B cell (primary cell): Measurements from ENCODE around the gene RHOBTB3. TPM values are rescaled to one million over a fixed set of nuclear protein-coding genes. Genes with fewer than 3 reads are reported as not detected.

ENCODE experiments used
- ATAC-seq: fragments of 200-7000 bp; cut with Tn5 transposase; one replicate; pipeline ENCODE4 v1.10.0; 2021; ENCODE audit warnings: low read depth, mild to moderate bottlenecking, moderate number of reproducible peaks, moderate library complexity
- CTCF ChIA-PET: fragments of 350-600 bp; sonication (Branson Sonifier 250); formaldehyde crosslinking; loops from one replicate; lab custom pipeline; 2021; ENCODE audit warnings: antibody characterized with exemption, inconsistent platforms; lab: Charles Lee
- POLR2A ChIA-PET: fragments of 350-600 bp; sonication (Branson Sonifier 250); formaldehyde crosslinking; loops from one replicate; lab custom pipeline; 2021; ENCODE audit warnings: antibody characterized with exemption; lab: Charles Lee
- DNase-seq: peaks from one replicate; pipeline ENCODE4 v3.0.0; 2013
- H2AFZ ChIP-seq: 2 replicates; pipeline ENCODE4 v1.6.1; 2012; ENCODE audit warnings: mild to moderate bottlenecking, low read depth, low read length; ENCODE audit not compliant: insufficient read depth, poor library complexity, severe bottlenecking
- H3K27ac ChIP-seq, 2 donors: 1 replicate in 1 of 2; 2 replicates in 1 of 2; pipeline ENCODE4 v1.5.1; 2012 to 2013; ENCODE audit warnings: low read length in 2 of 2, mild to moderate bottlenecking in 2 of 2, moderate library complexity in 1 of 2
- H3K27me3 ChIP-seq, 4 experiments: fragments of 200-600 bp in 1 of 4; sonication (generic) in 1 of 4; replicated peaks in 1 of 4; 1 replicate in 2 of 4; 2 replicates in 2 of 4; pipeline versions ENCODE4 v1.6.1 to v1.7.0; 2013 to 2016; ENCODE audit warnings: low read length in 3 of 4, mild to moderate bottlenecking in 2 of 4, mixed read lengths in 1 of 4, moderate library complexity in 1 of 4; ENCODE audit not compliant: insufficient read depth in 4 of 4, control insufficient read depth in 3 of 4; ENCODE audit errors: control extremely low read depth in 1 of 4
- H3K36me3 ChIP-seq, 2 experiments: replicated peaks in 1 of 2; 1 replicate in 1 of 2; 2 replicates in 1 of 2; pipeline versions ENCODE4 v1.6.1 to v1.7.1; 2013; ENCODE audit warnings: low read length in 1 of 2; ENCODE audit not compliant: insufficient read depth in 2 of 2, control insufficient read depth in 1 of 2; ENCODE audit errors: control extremely low read depth in 1 of 2, extremely low read depth in 1 of 2
- H3K4me1 ChIP-seq, 2 donors: fragments of 200-600 bp in 1 of 2; sonication (generic) in 1 of 2; 1 replicate in 1 of 2; 2 replicates in 1 of 2; pipeline versions ENCODE4 v1.5.1 to v1.6.1; 2013 to 2017; ENCODE audit warnings: low read length in 2 of 2; ENCODE audit not compliant: control insufficient read depth in 2 of 2, insufficient read depth in 2 of 2
- H3K4me2 ChIP-seq: replicated peaks from 2 replicates; pipeline ENCODE3; 2012; ENCODE audit warnings: mild to moderate bottlenecking, low read depth, low read length; ENCODE audit not compliant: poor library complexity, severe bottlenecking
- H3K4me3 ChIP-seq, 5 experiments: fragments of 200-600 bp in 1 of 5; sonication (generic) in 1 of 5; 1 replicate in 3 of 5; 2 replicates in 2 of 5; pipeline versions ENCODE4 v1.5.1 to v1.7.0; 2011 to 2016; ENCODE audit warnings: low read length in 4 of 5, mild to moderate bottlenecking in 4 of 5, low read depth in 2 of 5, control low read depth in 1 of 5, moderate library complexity in 1 of 5; ENCODE audit not compliant: insufficient read depth in 1 of 5; ENCODE audit errors: control extremely low read depth in 1 of 5, extremely low read depth in 1 of 5
- H3K79me2 ChIP-seq: fragments of 200-600 bp; sonication (generic); one replicate; pipeline ENCODE4 v1.6.0; 2016; ENCODE audit warnings: low read length; ENCODE audit not compliant: control insufficient read depth, insufficient read depth
- H3K9ac ChIP-seq: fragments of 200-600 bp; sonication (generic); 2 replicates; pipeline ENCODE4 v1.6.1; 2017; ENCODE audit warnings: mild to moderate bottlenecking, low read length, moderate library complexity
- H3K9me3 ChIP-seq, 3 donors: one replicate each; pipeline versions ENCODE4 v1.6.1 to v1.7.1; 2013; ENCODE audit warnings: low read length in 2 of 3; ENCODE audit not compliant: control insufficient read depth in 2 of 3, insufficient read depth in 1 of 3; ENCODE audit errors: control extremely low read depth in 1 of 3
- H4K20me1 ChIP-seq: 2 replicates; pipeline ENCODE4 v1.6.0; 2012; ENCODE audit warnings: mild to moderate bottlenecking, low read length; ENCODE audit not compliant: insufficient read depth, control insufficient read depth, poor library complexity, severe bottlenecking
- H3K27ac Mint-ChIP-seq: one replicate; pipeline ENCODE4 v1.8.0; 2021; ENCODE audit warnings: mixed read lengths
- H3K27me3 Mint-ChIP-seq: one replicate; pipeline ENCODE4 v1.8.0; 2021; ENCODE audit warnings: mixed read lengths
- H3K4me1 Mint-ChIP-seq: one replicate; pipeline ENCODE4 v1.8.0; 2021; ENCODE audit warnings: mixed read lengths
- H3K4me3 Mint-ChIP-seq: one replicate; pipeline ENCODE4 v1.8.0; 2021; ENCODE audit warnings: mixed read lengths
- H3K9me3 Mint-ChIP-seq: one replicate; pipeline ENCODE4 v1.8.0; 2022; ENCODE audit warnings: mixed read lengths; ENCODE audit not compliant: insufficient read depth
- CTCF ChIP-seq: fragments of 200-600 bp; IDR thresholded peaks from one replicate; pipeline ENCODE4 v1.8.0; 2022; ENCODE audit warnings: antibody characterized with exemption, mild to moderate bottlenecking
- EZH2 ChIP-seq: IDR thresholded peaks from 2 replicates; pipeline ENCODE4 v1.6.1; 2012; ENCODE audit warnings: borderline replicate concordance, low read depth, mild to moderate bottlenecking, moderate library complexity, low read length; ENCODE audit not compliant: insufficient read depth, poor library complexity, severe bottlenecking
- WGBS: methylation state at CpG from one replicate; pipeline ENCODE4 v1.1.5; 2013; ENCODE audit warnings: missing lambda C conversion rate; ENCODE audit not compliant: insufficient coverage; 5-methylcytosine and 5-hydroxymethylcytosine counted together
- intact Hi-C: fragments of 100-400 bp; cut with micrococcal nuclease; formaldehyde crosslinking; loops from one replicate; pipeline ENCODE4 v1.10.0; 2022
- polyA plus RNA-seq: library from polyadenylated mRNA; depleted of rRNA; stranded (reverse); fragments of >200 nt; gene quantifications from 2 replicates; pipeline ENCODE4 v1.2.3, GENCODE V29; 2012
- total RNA-seq, 2 donors: library from RNA; stranded (reverse); fragments of 120-200 nt in 1 of 2; gene quantifications; 1 replicate in 1 of 2; 2 replicates in 1 of 2; pipeline versions ENCODE4 v1.2.3 to v1.2.4, GENCODE V29; 2013 to 2022

RHOBTB3 gene
- total and polyA plus RNA-seq, 2 donors (not counting 1 experiment from before 2014, with no cell fraction given): 1.7 to 5.0 TPM

- Mint-ChIP-seq H3K9me3 (peaks cover 3% of the 10 kb centered on the region), H3K27ac (peak overlapping the region; percentile 5), H3K27me3 (no peaks in the 10 kb centered on the region), H3K4me3 (no peak overlapping the region), H3K4me1 (peaks cover 27% of the 10 kb centered on the region)
- WGBS: 100% methylated on average over 6 of the region's 6 CpGs
- DNase-seq (no peak), ATAC-seq (no peak)
- Histone ChIP-seq H4K20me1 (no peaks in the 10 kb centered on the region), H3K27ac (no peak overlapping the region), H3K9me3 (no peaks in the 10 kb centered on the region), H3K36me3 (no peaks in the 10 kb centered on the region), H3K4me1 (peaks cover 24% of the 10 kb centered on the region in 2 donors), H3K79me2 (peaks cover 18% of the 10 kb centered on the region), H3K27me3 (no peaks in the 10 kb centered on the region), H2AFZ (no peak overlapping the region), H3K9ac (no peak overlapping the region), H3K4me2 (no peak overlapping the region), H3K4me3 (no peak overlapping the region)
- intact Hi-C loops: loop anchor here (5.0 kb wide), 2 partner anchors 857 to 1132 kb away; partner anchors contain the start of genes CAST and LNPEP
- ChIA-PET POLR2A (interaction anchor here (0.9 kb wide), 1 partner anchor 20 kb away, joined by 3 read pairs; no protein-coding TSS in a partner anchor), CTCF (interaction anchor here (4.9 kb wide), 1 partner anchor 23 kb away, joined by 27 read pairs; no protein-coding TSS in a partner anchor)
- TF ChIP-seq CTCF: no peak
- TF ChIP-seq EZH2: no peak
Observed at GRCh38 chr5:95804736-95805539, 73.8 kb downstream of the RHOBTB3 start.

DNA sequence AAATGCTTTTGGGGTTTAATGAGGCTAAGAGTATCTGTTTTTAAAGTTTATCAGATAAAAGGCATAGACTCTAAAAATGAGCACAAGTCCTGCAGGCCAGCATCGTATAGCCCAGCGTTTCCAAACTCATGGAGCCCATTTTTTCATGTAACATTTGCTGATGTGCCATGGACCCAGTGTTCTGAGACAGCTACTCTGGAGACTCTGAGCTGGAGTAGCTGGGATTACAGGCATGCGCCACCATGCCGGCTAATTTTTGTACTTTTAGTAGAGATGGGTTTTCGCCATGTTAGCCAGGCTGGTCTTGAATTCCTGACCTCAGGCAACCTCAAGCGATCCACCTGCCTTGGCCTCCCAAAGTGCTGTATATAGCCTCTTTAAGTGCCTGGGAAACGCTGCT lies 75.6 kb downstream of the RHOBTB3 start:
- 87% methylated on average over 6 of the region's 7 CpGs for WGBS
- H3K9me3 Mint-ChIP-seq: peaks cover 3% of the 10 kb centered on the region
- intact Hi-C loops: loop anchor here (5.0 kb wide), 2 partner anchors 856 to 1131 kb away; partner anchors contain the start of genes CAST and LNPEP
- TF ChIP-seq EZH2 (no peak), CTCF (no peak)
- ChIA-PET POLR2A (no interaction called here), CTCF (interaction anchor here (2.9 to 5.5 kb wide), 4 partner anchors 14 to 161 kb away, joined by 15 to 82 read pairs (median 46); partner anchors contain the start of genes GLRX and RFESD)
- H3K27ac Mint-ChIP-seq: peak overlapping the region; percentile 46
- Histone ChIP-seq H3K4me1 (peaks cover 33 to 34% of the 10 kb centered on the region in 2 donors), H3K4me2 (no peak overlapping the region), H3K9ac (no peak overlapping the region), H3K9me3 (no peaks in the 10 kb centered on the region), H4K20me1 (no peaks in the 10 kb centered on the region), H3K4me3 (no peak overlapping the region), H3K27me3 (no peaks in the 10 kb centered on the region), H3K79me2 (peaks cover 31% of the 10 kb centered on the region), H3K36me3 (peaks cover 0 to under 1% of the 10 kb centered on the region in 2 experiments), H3K27ac (peak overlapping the region in 1 of 2 donors; percentile 23), H2AFZ (no peak overlapping the region)
- peaks cover 45% of the 10 kb centered on the region for H3K4me1 Mint-ChIP-seq
- DNase-seq (no peak), ATAC-seq (no peak)
- no peaks in the 10 kb centered on the region for H3K27me3 Mint-ChIP-seq
- no peak overlapping the region for H3K4me3 Mint-ChIP-seq
